Sigmoid colon (tissue), 4 donors: ENCODE measurements around the gene AP2A1.

Source experiments
- CTCF ChIP-seq, 4 experiments: fragments of 450-650 bp in 3 of 4; fragments of 200-600 bp in 1 of 4; IDR thresholded peaks; one replicate each; pipeline ENCODE4 v1.5.1; 2016 to 2019; ENCODE audit warnings: antibody characterized with exemption in 4 of 4, mild to moderate bottlenecking in 3 of 4, moderate library complexity in 2 of 4
- POLR2A ChIP-seq, 2 donors: fragments of 450-650 bp; IDR thresholded peaks; one replicate each; pipeline ENCODE4 v1.6.1; 2016; ENCODE audit warnings: antibody characterized with exemption in 2 of 2, mild to moderate bottlenecking in 2 of 2, moderate library complexity in 2 of 2
- POLR2AphosphoS5 ChIP-seq, 4 donors: sonication (generic); formaldehyde crosslinking; IDR thresholded peaks; one replicate each; pipeline ENCODE4 v1.6.1; 2017; ENCODE audit warnings: antibody characterized with exemption in 4 of 4

- no peak for TF ChIP-seq CTCF (IDR thresholded peaks at IDR 0.05)
- no peak for TF ChIP-seq POLR2AphosphoS5 (IDR thresholded peaks at IDR 0.05)
- no peak for TF ChIP-seq POLR2A (IDR thresholded peaks at IDR 0.05)
These were observed 83.4 kb downstream of the AP2A1 start for GRCh38 chr19:49850221-49850486.
